HFFc6 (cell line): ENCODE measurements around the gene TMEM204. TPM values are rescaled to one million over a fixed set of nuclear protein-coding genes. Genes with fewer than 3 reads are reported as not detected.

Experiments
- DNase-seq: peaks from one replicate; pipeline ENCODE4 v3.0.0-alpha.2; 2018
- H3K27ac Mint-ChIP-seq: 2 replicates; pipeline ENCODE4 v1.8.0; 2020; ENCODE audit warnings: mild to moderate bottlenecking, mixed read lengths
- H3K27me3 Mint-ChIP-seq: 2 replicates; pipeline ENCODE4 v1.8.0; 2021; ENCODE audit warnings: mild to moderate bottlenecking, moderate library complexity, mixed read lengths; ENCODE audit not compliant: insufficient read depth
- H3K36me3 Mint-ChIP-seq: 2 replicates; pipeline ENCODE4 v1.8.0; 2021; ENCODE audit warnings: low read depth, mixed read lengths
- H3K4me1 Mint-ChIP-seq: 2 replicates; pipeline ENCODE4 v1.8.0; 2020; ENCODE audit warnings: low read depth, mixed read lengths
- H3K4me3 Mint-ChIP-seq: 2 replicates; pipeline ENCODE4 v1.8.0; 2020; ENCODE audit warnings: mild to moderate bottlenecking, moderate library complexity, mixed read lengths
- H3K9me3 Mint-ChIP-seq: 2 replicates; pipeline ENCODE4 v1.8.0; 2020; ENCODE audit warnings: mild to moderate bottlenecking, mixed read lengths
- total RNA-seq, 6 experiments: library from RNA; stranded (reverse); fragmentation: NEBNext Ultra II Directional; extraction: Animal tissue kit (Norgen Biotek cat#: 25700); gene quantifications; 2 replicates in 1 of 6; 3 replicates in 5 of 6; pipeline ENCODE4 v1.2.3, GENCODE V29; 2021
- TF ChIP-seq, protein P1 (sequence below): fragments of 200-600 bp; sonication (generic); IDR thresholded peaks from 2 replicates; pipeline ENCODE4 v1.5.0; 2021; ENCODE audit warnings: antibody characterized with exemption, mild to moderate bottlenecking

The TMEM204 gene
- total RNA-seq, 6 experiments from 2014 or later: 15.4 to 28.5 (median 16.2) TPM

DNA sequence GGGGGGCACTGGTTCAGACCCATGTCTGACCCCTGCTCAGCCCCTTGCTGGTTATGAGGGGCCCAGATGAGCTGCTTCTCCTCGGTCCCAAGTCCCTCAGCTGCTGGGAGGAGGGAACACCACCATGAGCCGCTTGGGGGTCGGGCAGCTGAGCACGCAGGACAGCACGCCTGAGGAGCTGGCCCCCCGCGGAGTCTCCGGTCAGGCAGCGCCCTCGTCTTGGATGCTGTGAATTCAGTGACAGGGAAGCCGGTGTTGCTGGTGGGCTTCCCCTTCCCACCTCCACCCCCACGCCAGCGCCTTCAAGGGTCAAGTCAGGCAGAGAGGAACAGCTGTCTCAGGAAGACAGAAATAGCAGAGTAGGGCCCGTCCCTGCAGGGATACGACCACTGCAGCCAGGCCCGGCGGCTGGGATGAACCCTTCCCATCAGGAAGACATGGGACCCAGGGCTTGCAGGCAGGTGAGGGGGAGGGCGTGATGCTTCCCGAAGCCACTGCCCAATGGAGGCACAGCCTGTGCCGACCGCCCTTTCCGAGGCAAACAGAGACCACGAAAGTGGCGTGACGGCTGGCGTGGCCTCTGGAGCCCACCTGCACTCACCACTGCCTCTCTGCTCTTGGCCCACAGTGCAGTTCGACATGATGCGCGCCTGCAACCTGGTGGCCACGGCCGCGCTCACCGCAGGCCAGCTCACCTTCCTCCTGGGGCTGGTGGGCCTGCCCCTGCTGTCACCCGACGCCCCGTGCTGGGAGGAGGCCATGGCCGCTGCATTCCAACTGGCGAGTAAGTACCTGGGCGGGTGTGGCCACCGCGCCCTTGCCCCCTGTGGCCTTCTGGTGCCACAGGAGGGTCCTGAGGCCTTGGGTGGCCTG, 8.1 kb downstream of the TMEM204 start:
- Mint-ChIP-seq H3K27me3 (peaks cover 5% of the 10 kb centered on the region; the same call in 1 of the 2 replicates), H3K4me3 (no peak overlapping the region), H3K9me3 (no peaks in the 10 kb centered on the region), H3K4me1 (peaks cover 22% of the 10 kb centered on the region), H3K36me3 (peaks cover 20% of the 10 kb centered on the region), H3K27ac (no peak overlapping the region)
- DNase-seq: no peak
- TF ChIP-seq, protein P1, sequence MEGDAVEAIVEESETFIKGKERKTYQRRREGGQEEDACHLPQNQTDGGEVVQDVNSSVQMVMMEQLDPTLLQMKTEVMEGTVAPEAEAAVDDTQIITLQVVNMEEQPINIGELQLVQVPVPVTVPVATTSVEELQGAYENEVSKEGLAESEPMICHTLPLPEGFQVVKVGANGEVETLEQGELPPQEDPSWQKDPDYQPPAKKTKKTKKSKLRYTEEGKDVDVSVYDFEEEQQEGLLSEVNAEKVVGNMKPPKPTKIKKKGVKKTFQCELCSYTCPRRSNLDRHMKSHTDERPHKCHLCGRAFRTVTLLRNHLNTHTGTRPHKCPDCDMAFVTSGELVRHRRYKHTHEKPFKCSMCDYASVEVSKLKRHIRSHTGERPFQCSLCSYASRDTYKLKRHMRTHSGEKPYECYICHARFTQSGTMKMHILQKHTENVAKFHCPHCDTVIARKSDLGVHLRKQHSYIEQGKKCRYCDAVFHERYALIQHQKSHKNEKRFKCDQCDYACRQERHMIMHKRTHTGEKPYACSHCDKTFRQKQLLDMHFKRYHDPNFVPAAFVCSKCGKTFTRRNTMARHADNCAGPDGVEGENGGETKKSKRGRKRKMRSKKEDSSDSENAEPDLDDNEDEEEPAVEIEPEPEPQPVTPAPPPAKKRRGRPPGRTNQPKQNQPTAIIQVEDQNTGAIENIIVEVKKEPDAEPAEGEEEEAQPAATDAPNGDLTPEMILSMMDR: no peak

DNA sequence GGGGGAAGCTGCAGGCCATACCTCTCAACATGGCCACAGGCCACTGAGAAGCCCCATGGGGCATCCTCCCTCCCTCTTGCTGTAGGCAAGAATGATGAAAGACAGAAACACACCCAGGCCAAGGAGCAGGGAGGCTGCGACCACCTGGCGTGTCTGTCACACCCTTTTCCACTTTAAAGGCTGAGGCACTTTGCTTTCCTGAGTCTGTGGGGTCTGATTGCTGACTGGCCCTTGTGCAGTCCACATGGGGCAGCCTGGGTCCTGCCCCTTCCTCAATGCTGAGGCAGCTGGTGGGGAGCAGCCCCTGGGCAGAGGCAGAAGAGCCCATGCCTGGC, 8.7 kb downstream of the TMEM204 start:
- no peak overlapping the region for H3K4me3 Mint-ChIP-seq
- peaks cover 14% of the 10 kb centered on the region for H3K36me3 Mint-ChIP-seq
- no peak for DNase-seq
- peaks cover 18% of the 10 kb centered on the region for H3K4me1 Mint-ChIP-seq
- peaks cover 5% of the 10 kb centered on the region; the same call in 1 of the 2 replicates for H3K27me3 Mint-ChIP-seq
- peak overlapping the region; percentile 86; the same call in 1 of the 2 replicates for H3K27ac Mint-ChIP-seq
- TF ChIP-seq, protein P1: no peak
- no peaks in the 10 kb centered on the region for H3K9me3 Mint-ChIP-seq

DNA sequence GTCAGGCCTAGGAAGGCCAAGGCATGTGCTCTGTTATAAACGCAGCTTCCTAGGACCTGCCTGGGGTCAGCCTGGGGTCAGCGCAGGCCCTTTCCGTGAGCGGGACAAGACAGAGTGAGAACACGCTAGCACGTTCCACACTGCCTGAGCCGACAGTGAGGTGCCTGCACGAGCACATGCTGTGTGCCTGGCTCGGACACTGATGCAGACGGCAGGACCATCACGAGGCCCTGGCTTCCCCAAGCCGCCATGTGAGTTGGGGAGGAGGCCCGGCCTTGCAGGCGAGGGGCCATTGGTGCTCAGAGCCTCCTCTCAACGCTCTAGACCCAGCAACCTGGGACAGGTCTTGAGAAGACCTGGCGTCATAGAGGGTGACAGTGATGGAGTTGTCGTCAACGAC, 9.1 kb downstream of the TMEM204 start:
- Mint-ChIP-seq H3K4me3 (no peak overlapping the region), H3K9me3 (no peaks in the 10 kb centered on the region), H3K27me3 (peaks cover 5% of the 10 kb centered on the region; the same call in 1 of the 2 replicates), H3K36me3 (peaks cover 12% of the 10 kb centered on the region), H3K27ac (peak overlapping the region; percentile 86), H3K4me1 (peaks cover 18% of the 10 kb centered on the region)
- DNase-seq: no peak
- TF ChIP-seq, protein P1: no peak

DNA sequence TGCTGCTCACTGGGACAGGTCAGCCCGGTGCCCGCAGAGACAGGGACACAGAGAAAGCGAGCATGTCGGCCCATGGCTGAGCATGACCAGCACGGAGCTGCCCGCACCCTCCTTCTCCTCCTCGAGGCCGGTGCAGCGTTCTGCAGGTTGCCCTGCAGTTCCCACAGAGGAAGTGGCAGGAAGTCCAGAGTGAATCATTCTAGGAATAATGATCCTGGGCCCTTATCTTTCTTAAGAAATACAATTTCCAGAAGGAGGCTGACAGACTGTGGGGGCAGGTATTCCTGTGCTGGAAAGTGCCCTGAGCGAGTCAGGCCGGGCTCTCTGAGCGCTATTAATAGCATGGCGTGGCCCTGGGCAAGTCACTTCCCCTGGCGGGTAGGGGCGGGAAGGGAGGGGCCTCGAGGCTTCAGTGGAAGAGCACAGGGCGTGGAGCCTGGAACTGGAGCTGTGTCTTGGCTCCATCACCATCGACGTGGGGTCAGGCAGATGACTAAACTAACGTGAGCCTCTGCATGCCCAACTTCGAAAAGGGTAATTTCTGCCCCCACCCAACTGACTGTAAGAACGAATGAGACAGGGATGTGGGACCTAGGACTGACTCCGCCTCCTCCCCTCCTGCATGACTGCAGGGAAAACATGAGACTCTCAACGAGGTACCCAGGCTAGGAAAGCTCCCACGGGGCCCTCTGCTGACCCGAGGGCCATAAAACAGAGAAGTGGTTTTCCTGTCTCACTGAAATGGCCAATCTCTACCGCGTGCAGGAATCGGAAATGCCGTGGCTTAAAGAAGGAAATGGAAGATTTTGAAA, 9.8 kb downstream of the TMEM204 start:
- TF ChIP-seq, protein P1: peak; percentile 12; the same call in 1 of the 2 replicates
- no peaks in the 10 kb centered on the region for H3K9me3 Mint-ChIP-seq
- H3K4me3 Mint-ChIP-seq: peak overlapping the region; percentile 69
- H3K27ac Mint-ChIP-seq: peak overlapping the region; percentile 86
- H3K36me3 Mint-ChIP-seq: peaks cover 10% of the 10 kb centered on the region
- DNase-seq: peak; percentile 86
- peaks cover 23% of the 10 kb centered on the region for H3K4me1 Mint-ChIP-seq
- H3K27me3 Mint-ChIP-seq: peaks cover 2% of the 10 kb centered on the region; the same call in 1 of the 2 replicates

DNA sequence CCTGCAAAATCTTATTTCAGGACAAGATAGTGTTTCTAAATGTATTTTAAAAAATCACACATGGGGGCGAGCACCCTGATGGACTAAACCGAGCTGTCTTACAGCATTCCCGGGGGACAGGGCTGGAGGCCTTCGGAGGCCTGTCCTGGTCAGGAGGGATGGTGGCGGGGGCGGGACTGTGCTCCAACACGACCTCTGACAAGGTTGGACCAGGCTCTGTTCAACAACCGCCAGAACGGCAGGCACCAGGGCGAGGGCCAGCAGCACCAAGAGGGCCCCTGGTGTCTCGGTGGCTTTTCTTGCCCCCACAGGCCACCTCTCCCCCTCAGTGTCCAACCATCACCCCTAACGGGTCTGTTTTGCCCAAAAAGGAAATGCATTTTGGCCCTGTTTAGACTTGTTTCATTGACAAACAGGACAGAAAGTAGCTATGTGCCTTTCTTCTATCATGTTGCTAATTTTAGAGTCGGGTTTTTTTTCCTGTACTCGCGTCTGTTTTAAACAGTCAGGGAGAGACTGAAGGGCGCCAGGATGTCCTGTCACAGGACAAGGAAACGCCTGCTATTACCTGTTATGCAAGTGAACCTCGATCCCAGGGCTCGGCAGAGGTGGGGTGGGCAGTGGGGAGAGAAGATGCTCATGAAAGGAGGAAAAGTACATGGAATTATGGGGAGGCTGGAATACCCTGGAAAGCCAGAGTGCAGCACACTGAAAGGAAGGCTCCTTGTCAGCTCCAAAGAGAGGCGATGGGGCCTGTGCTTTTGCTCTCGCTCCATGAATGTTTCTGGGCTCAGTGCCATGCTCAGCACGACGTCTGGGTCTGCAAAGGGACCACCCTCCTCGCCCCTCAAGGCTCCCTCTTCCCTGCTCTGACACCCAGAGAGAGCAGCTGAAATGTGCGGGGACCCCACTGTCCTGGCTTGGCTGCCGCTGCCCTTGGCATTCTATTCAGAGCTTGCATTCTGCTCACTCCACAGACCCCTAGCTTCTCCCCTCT, 11.9 kb downstream of the TMEM204 start:
- peak overlapping the region; percentile 48 for H3K27ac Mint-ChIP-seq

More for the DNA sequence above, 11.9 kb downstream of the TMEM204 start:
- Mint-ChIP-seq H3K27me3 (peaks cover 1% of the 10 kb centered on the region; the same call in 1 of the 2 replicates), H3K9me3 (no peaks in the 10 kb centered on the region), H3K36me3 (peaks cover 18% of the 10 kb centered on the region), H3K4me3 (no peak overlapping the region), H3K4me1 (peaks cover 25% of the 10 kb centered on the region)
- TF ChIP-seq, protein P1: no peak
- DNase-seq: no peak
